ENCODE measurements around the gene KLHL6. TPM values are rescaled to one million over a fixed set of nuclear protein-coding genes. Genes with fewer than 3 reads are reported as not detected.

The KLHL6 gene
- total and polyA plus RNA-seq, 2 of the 13 experiments (the other 11 are each of a cell fraction or from before 2014, with no cell fraction given): not detected

- TF ChIP-seq ARID4A (CRISPR knock-in tag; IDR thresholded peaks at IDR 0.05; ENCODE audit: borderline replicate concordance) (peak; percentile 66; the same call in 1 of the 2 replicates), ZBTB3 (CRISPR knock-in tag; IDR thresholded peaks at IDR 0.05; ENCODE audit: borderline replicate concordance, low read depth) (peak; percentile 97; the same call in 1 of the 2 replicates), ZNF256 (CRISPR knock-in tag; conservative IDR thresholded peaks at IDR 0.05) (peak; percentile 76; the same call in 1 of the 2 replicates), GPN1 (CRISPR knock-in tag; IDR thresholded peaks at IDR 0.05; ENCODE audit: borderline replicate concordance) (no peak), DRAP1 (CRISPR knock-in tag; IDR thresholded peaks at IDR 0.05) (no peak), AKNA (CRISPR knock-in tag; IDR thresholded peaks at IDR 0.05; ENCODE audit: borderline replicate concordance) (no peak), NFAT5 (CRISPR knock-in tag; IDR thresholded peaks at IDR 0.05) (no peak), PBX2 (CRISPR knock-in tag; IDR thresholded peaks at IDR 0.05) (no peak), ZNF556 (CRISPR knock-in tag; IDR thresholded peaks at IDR 0.05; ENCODE audit: borderline replicate concordance) (peak; percentile 31; the same call in 1 of the 2 replicates), ZFP36L1 (CRISPR knock-in tag; IDR thresholded peaks at IDR 0.05) (no peak), GLMP (CRISPR knock-in tag; IDR thresholded peaks at IDR 0.05; ENCODE audit: borderline replicate concordance) (no peak)
These were observed 91.0 kb downstream of the KLHL6 start (continued) for GRCh38 chr3:183464480-183464879.

Data from HepG2 (cell line).